ENCODE measurements around the gene FCN3. TPM values are rescaled to one million over a fixed set of nuclear protein-coding genes. Genes with fewer than 3 reads are reported as not detected.

Gene FCN3
- total and polyA plus RNA-seq, 2 donors (not counting 3 experiments of a cell fraction or from before 2014, with no cell fraction given): 0.15 TPM; not detected in 1

GRCh38 chr1:27355683-27356082, 18.9 kb downstream of the FCN3 start:
- Histone ChIP-seq H3K4me2 (ENCODE audit: insufficient read depth, low read length) (no peak overlapping the region), H3K4me1 (ENCODE audit: control insufficient read depth, extremely low read depth, insufficient read depth, low read length) (no peaks in the 10 kb centered on the region), H3K9me3 (replicated peaks; ENCODE audit: control insufficient read depth, insufficient read depth, low read length) (no peaks in the 10 kb centered on the region), H3K9ac (replicated peaks; ENCODE audit: extremely low read depth, insufficient read depth, low read length) (no peak overlapping the region), H3K27me3 (ENCODE audit: control insufficient read depth in 2 of 2, insufficient read depth in 2 of 2, low read length in 2 of 2) (peaks cover 0 to 2% of the 10 kb centered on the region in 2 experiments), H3K79me2 (ENCODE audit: control insufficient read depth, insufficient read depth, low read length) (no peaks in the 10 kb centered on the region), H2AFZ (ENCODE audit: low read depth, low read length) (no peak overlapping the region), H3K4me3 (replicated peaks in 1 of 3; ENCODE audit: insufficient read depth in 1 of 3, low read depth in 1 of 3, low read length in 3 of 3) (no peak overlapping the region), H3K27ac (ENCODE audit: insufficient read depth, low read depth, low read length) (no peak overlapping the region), H4K20me1 (replicated peaks; ENCODE audit: control insufficient read depth, extremely low read depth, insufficient read depth, low read length) (no peaks in the 10 kb centered on the region), H3K9me1 (replicated peaks; ENCODE audit: control insufficient read depth, extremely low read depth, insufficient read depth, low read length) (no peaks in the 10 kb centered on the region), H3K36me3 (ENCODE audit: control insufficient read depth in 2 of 2, extremely low read depth in 1 of 2, insufficient read depth in 2 of 2, low read length in 2 of 2) (peaks cover 0 to 2% of the 10 kb centered on the region in 2 experiments)
- no TSS peak for BruUV-seq (replicated peaks)
- dilution Hi-C loops (cut with MboI; ENCODE audit: extremely low pct_ligation_motif_present, low sequenced_read_pairs) (no loop called here), intact Hi-C loops (cut with micrococcal nuclease) (no loop called here)
- POLR2A ChIA-PET: interaction anchor here (1.0 kb wide), 1 partner anchor 10 kb away, joined by 4 read pairs; no protein-coding TSS in a partner anchor
- FAIRE-seq (no peak), DNase-seq (ENCODE audit: low read depth, low spot score) (no peak)
- CTCF ChIA-PET: interaction anchor here (1.5 to 5.5 kb wide), 5 partner anchors 9 to 59 kb away, joined by 4 to 54 read pairs (median 22); partner anchors contain the start of gene MAP3K6
- TF ChIP-seq EZH2 (IDR thresholded peaks at IDR 0.05; ENCODE audit: borderline replicate concordance, low read depth, low read length, severe bottlenecking) (no peak), POLR2AphosphoS5 (IDR thresholded peaks at IDR 0.05; ENCODE audit: insufficient read depth, low read depth, low read length) (no peak), MAX (IDR thresholded peaks at IDR 0.05; ENCODE audit: insufficient read depth, insufficient read length) (no peak), CTCF (IDR thresholded peaks at IDR 0.05; ENCODE audit: extremely low read depth in 1 of 2, insufficient read depth in 1 of 2, low read depth in 1 of 2, low read length in 2 of 2) (no peak), GATA2 (IDR thresholded peaks at IDR 0.05; ENCODE audit: insufficient read depth, insufficient read length, low read depth, low read length) (no peak), MYC (IDR thresholded peaks at IDR 0.05; ENCODE audit: low read depth, low read length) (no peak), JUN (IDR thresholded peaks at IDR 0.05; ENCODE audit: borderline replicate concordance, insufficient read depth, insufficient read length, low read depth) (no peak), POLR2A (IDR thresholded peaks at IDR 0.05; ENCODE audit: low read depth, low read length) (no peak), FOS (IDR thresholded peaks at IDR 0.05; ENCODE audit: borderline replicate concordance, insufficient read depth, low read length) (no peak)
